Sigmoid colon (tissue), 7 donors: ENCODE results near the gene CACNA2D3. TPM values are rescaled to one million over a fixed set of nuclear protein-coding genes. Genes with fewer than 3 reads are reported as not detected.

Experiments
- DNase-seq: peaks from one replicate; pipeline ENCODE4 v3.0.0-alpha.2; 2019
- H3K27ac ChIP-seq, 4 donors: fragments of 200-600 bp; sonication (generic); one replicate each; pipeline ENCODE4 v1.5.1; 2016 to 2019; ENCODE audit warnings: mild to moderate bottlenecking in 1 of 4
- H3K27me3 ChIP-seq, 3 donors: fragments of 200-600 bp; sonication (generic); one replicate each; pipeline ENCODE4 v1.5.1; 2019; ENCODE audit warnings: mild to moderate bottlenecking in 1 of 3
- H3K36me3 ChIP-seq, 4 donors: fragments of 200-600 bp; sonication (generic); one replicate each; pipeline ENCODE4 v1.5.1; 2016 to 2019
- H3K4me1 ChIP-seq, 4 donors: fragments of 200-600 bp; sonication (generic); one replicate each; pipeline ENCODE4 v1.5.1; 2017 to 2019
- H3K4me3 ChIP-seq, 4 donors: fragments of 200-600 bp; sonication (generic); one replicate each; pipeline ENCODE4 v1.5.1; 2017 to 2019; ENCODE audit warnings: mild to moderate bottlenecking in 2 of 4, moderate library complexity in 1 of 4
- H3K9me3 ChIP-seq, 4 donors: fragments of 200-600 bp in 3 of 4; sonication (generic) in 3 of 4; one replicate each; pipeline versions ENCODE4 v1.5.1 to v1.6.1; 2013 to 2019
- CTCF ChIP-seq, 4 experiments: fragments of 450-650 bp in 3 of 4; fragments of 200-600 bp in 1 of 4; IDR thresholded peaks; one replicate each; pipeline ENCODE4 v1.5.1; 2016 to 2019; ENCODE audit warnings: antibody characterized with exemption in 4 of 4, mild to moderate bottlenecking in 3 of 4, moderate library complexity in 2 of 4
- EP300 ChIP-seq, 4 donors: sonication (generic); formaldehyde crosslinking; IDR thresholded peaks; one replicate each; pipeline ENCODE4 v1.6.1; 2017; ENCODE audit warnings: antibody characterized with exemption in 4 of 4
- POLR2A ChIP-seq, 2 donors: fragments of 450-650 bp; IDR thresholded peaks; one replicate each; pipeline ENCODE4 v1.6.1; 2016; ENCODE audit warnings: antibody characterized with exemption in 2 of 2, mild to moderate bottlenecking in 2 of 2, moderate library complexity in 2 of 2
- POLR2AphosphoS5 ChIP-seq, 4 donors: sonication (generic); formaldehyde crosslinking; IDR thresholded peaks; one replicate each; pipeline ENCODE4 v1.6.1; 2017; ENCODE audit warnings: antibody characterized with exemption in 4 of 4
- WGBS, 2 donors: extraction: QIAGEN DNeasy Blood & Tissue Kit; methylation state at CpG; one replicate each; pipeline ENCODE4 v1.1.7; 2013; 5-methylcytosine and 5-hydroxymethylcytosine counted together
- intact Hi-C: fragments of 100-400 bp; cut with DNase I; formaldehyde crosslinking; loops from one replicate; pipeline ENCODE4 v1.15.1; 2023
- polyA plus RNA-seq, 3 donors: library from polyadenylated mRNA; stranded (reverse); fragments of 200-250 nt; gene quantifications; one replicate each; pipeline ENCODE4 v1.2.3, GENCODE V29; 2013
- total RNA-seq, 4 donors: library from RNA; depleted of rRNA; stranded (reverse); fragments of >200 nt; gene quantifications; one replicate each; pipeline ENCODE4 v1.1.0, GENCODE V29; 2016
- donor health status: healthy with polysubstance abuse.
- donor health status: Bipolar disorder and iron deficiency.
- donor health status: healthy.

CACNA2D3 gene
- total and polyA plus RNA-seq, 7 donors, result 0.32 to 10.2 (median 4.8) TPM; not detected in 1

- no peaks in the 10 kb centered on the region for H3K9me3 ChIP-seq
- 94 to 96% methylated on average over 1 of the region's 1 CpG for WGBS, 2 donors
- H3K4me3 ChIP-seq, result no peak overlapping the region
- no peak for TF ChIP-seq EP300 (IDR thresholded peaks at IDR 0.05)
- no peak for TF ChIP-seq POLR2A (IDR thresholded peaks at IDR 0.05)
- TF ChIP-seq CTCF (IDR thresholded peaks at IDR 0.05), result no peak
- TF ChIP-seq POLR2AphosphoS5 (IDR thresholded peaks at IDR 0.05), result no peak
- no peak overlapping the region for H3K27ac ChIP-seq
- H3K36me3 ChIP-seq, result no peaks in the 10 kb centered on the region
- no peaks in the 10 kb centered on the region for H3K27me3 ChIP-seq
- intact Hi-C loops, result no loop called here
- H3K4me1 ChIP-seq, result no peaks in the 10 kb centered on the region
- DNase-seq, result no peak
These were observed 70.7 kb downstream of the CACNA2D3 start for GRCh38 chr3:54193093-54193492.

GRCh38 chr3:54196360-54196991 lies 74.1 kb downstream of the CACNA2D3 start:
- Histone ChIP-seq H3K36me3 (no peaks in the 10 kb centered on the region), H3K9me3 (no peaks in the 10 kb centered on the region), H3K4me3 (no peak overlapping the region), H3K27ac (no peak overlapping the region), H3K4me1 (no peaks in the 10 kb centered on the region), H3K27me3 (no peaks in the 10 kb centered on the region)
- intact Hi-C loops, result no loop called here
- no peak for DNase-seq
- WGBS, 2 donors, result 75 to 78% methylated on average over 9 of the region's 9 CpGs
- TF ChIP-seq CTCF (IDR thresholded peaks at IDR 0.05), result no peak
- no peak for TF ChIP-seq POLR2AphosphoS5 (IDR thresholded peaks at IDR 0.05)
- no peak for TF ChIP-seq POLR2A (IDR thresholded peaks at IDR 0.05)
- TF ChIP-seq EP300 (IDR thresholded peaks at IDR 0.05), result no peak

- no peak overlapping the region for H3K27ac ChIP-seq
- DNase-seq, result no peak
- 73 to 82% methylated on average over 6 of the region's 6 CpGs for WGBS, 2 donors
- no peaks in the 10 kb centered on the region for H3K36me3 ChIP-seq
- H3K4me3 ChIP-seq, result no peak overlapping the region
- no peaks in the 10 kb centered on the region for H3K4me1 ChIP-seq
- TF ChIP-seq POLR2A (IDR thresholded peaks at IDR 0.05) (no peak), POLR2AphosphoS5 (IDR thresholded peaks at IDR 0.05) (no peak), EP300 (IDR thresholded peaks at IDR 0.05) (no peak)
- no peaks in the 10 kb centered on the region for H3K9me3 ChIP-seq
- no peaks in the 10 kb centered on the region for H3K27me3 ChIP-seq
- intact Hi-C loops, result no loop called here
These were observed 75.2 kb downstream of the CACNA2D3 start for GRCh38 chr3:54197509-54197908.

GRCh38 chr3:54198556-54198955 lies 76.2 kb downstream of the CACNA2D3 start:
- no peaks in the 10 kb centered on the region for H3K27me3 ChIP-seq
- H3K36me3 ChIP-seq, result no peaks in the 10 kb centered on the region
- no peak overlapping the region for H3K4me3 ChIP-seq
- TF ChIP-seq POLR2A (IDR thresholded peaks at IDR 0.05) (no peak), CTCF (IDR thresholded peaks at IDR 0.05) (no peak), POLR2AphosphoS5 (IDR thresholded peaks at IDR 0.05) (no peak), EP300 (IDR thresholded peaks at IDR 0.05) (no peak)
- no peak overlapping the region for H3K27ac ChIP-seq
- no peaks in the 10 kb centered on the region for H3K9me3 ChIP-seq
- no peaks in the 10 kb centered on the region for H3K4me1 ChIP-seq
- WGBS, 2 donors, result 75 to 83% methylated on average over 9 of the region's 9 CpGs
- DNase-seq, result no peak
- intact Hi-C loops, result no loop called here

GRCh38 chr3:54202054-54202453 lies 79.7 kb downstream of the CACNA2D3 start:
- Histone ChIP-seq H3K36me3 (no peaks in the 10 kb centered on the region), H3K27ac (no peak overlapping the region)
- WGBS, 2 donors, result 68 to 79% methylated on average over 5 of the region's 5 CpGs

More at GRCh38 chr3:54202054-54202453, 79.7 kb downstream of the CACNA2D3 start:
- intact Hi-C loops, result no loop called here
- no peak for DNase-seq
- Histone ChIP-seq H3K4me1 (peaks cover 0 to 4% (median 0%) of the 10 kb centered on the region in 4 donors), H3K9me3 (no peaks in the 10 kb centered on the region), H3K4me3 (no peak overlapping the region), H3K27me3 (no peaks in the 10 kb centered on the region)
- no peak for TF ChIP-seq POLR2AphosphoS5 (IDR thresholded peaks at IDR 0.05)
- TF ChIP-seq CTCF (IDR thresholded peaks at IDR 0.05), result no peak
- no peak for TF ChIP-seq EP300 (IDR thresholded peaks at IDR 0.05)
- no peak for TF ChIP-seq POLR2A (IDR thresholded peaks at IDR 0.05)
